GM12878 (cell line): ENCODE results near the gene DGAT2. TPM values are rescaled to one million over a fixed set of nuclear protein-coding genes. Genes with fewer than 3 reads are reported as not detected.

Experiments used
- ATAC-seq: fragments of 200-7000 bp; cut with Tn5 transposase; 3 replicates; pipeline ENCODE4 v1.9.1; 2020; ENCODE audit warnings: mild to moderate bottlenecking, moderate library complexity
- BruUV-seq: library from RNA; stranded (reverse); fragments of 400-500 nt; replicated peaks from 2 replicates; lab custom pipeline; 2021; lab: Mats Ljungman, UMichigan
- CTCF ChIA-PET: fragments of 300-600 bp; sonication (Branson Sonifier 250); formaldehyde crosslinking; extraction: SDS; loops from one replicate; lab custom pipeline; 2021; ENCODE audit warnings: inconsistent platforms; lab: Yijun Ruan, JAX
- POLR2A ChIA-PET: fragments of 350-600 bp; formaldehyde crosslinking; extraction: SDS; loops from one replicate; lab custom pipeline; 2021; ENCODE audit warnings: inconsistent platforms; lab: Charles Lee
- RAD21 ChIA-PET: fragments of 300-600 bp; sonication (Branson Sonifier 250); formaldehyde crosslinking; loops from one replicate; lab custom pipeline; 2023; ENCODE audit warnings: antibody characterized with exemption; ENCODE audit not compliant: unreplicated experiment; lab: Charles Lee
- SMC1A ChIA-PET: fragments of 300-600 bp; sonication (Branson Sonifier 250); formaldehyde crosslinking; loops from one replicate; lab custom pipeline; 2023; ENCODE audit not compliant: unreplicated experiment, uncharacterized antibody; lab: Charles Lee
- DNase-seq: peaks from one replicate; pipeline ENCODE4 v3.0.0-alpha.2; 2011; ENCODE audit warnings: low read depth, low spot score
- FAIRE-seq: peaks from 3 replicates; lab custom pipeline; 2011; peaks lifted over from hg19 to GRCh38; lab: Jason Lieb, UNC
- H2AFZ ChIP-seq: 2 replicates; pipeline ENCODE4 v1.6.0; 2011; ENCODE audit warnings: low read depth, low read length, control low read depth; ENCODE audit not compliant: control insufficient read depth
- H3K27ac ChIP-seq: 2 replicates; pipeline ENCODE4 v1.5.1; 2011; ENCODE audit warnings: control low read depth; ENCODE audit not compliant: control insufficient read depth, insufficient read depth
- H3K27me3 ChIP-seq, 2 experiments: replicated peaks in 1 of 2; 2 replicates each; pipeline versions ENCODE4 v1.6.0 to v1.6.1; 2011; ENCODE audit warnings: low read length in 1 of 2; ENCODE audit not compliant: control insufficient read depth in 2 of 2, insufficient read depth in 2 of 2
- H3K36me3 ChIP-seq, 2 experiments: 2 replicates each; pipeline ENCODE4 v1.5.1; 2011; ENCODE audit warnings: low read length in 1 of 2; ENCODE audit not compliant: control insufficient read depth in 2 of 2, insufficient read depth in 2 of 2
- H3K4me1 ChIP-seq: 2 replicates; pipeline ENCODE4 v1.6.1; 2011; ENCODE audit warnings: mild to moderate bottlenecking, low read length, moderate library complexity, mixed read lengths; ENCODE audit not compliant: control insufficient read depth, insufficient read depth
- H3K4me2 ChIP-seq: 2 replicates; pipeline ENCODE4 v1.6.0; 2011; ENCODE audit warnings: control low read depth; ENCODE audit not compliant: control insufficient read depth, insufficient read depth
- H3K4me3 ChIP-seq: fragments of 200-600 bp; sonication (generic); 2 replicates; pipeline ENCODE4 v1.5.1; 2016
- H3K79me2 ChIP-seq: 2 replicates; pipeline ENCODE4 v1.6.0; 2011; ENCODE audit warnings: low read length; ENCODE audit not compliant: control insufficient read depth, insufficient read depth
- H3K9ac ChIP-seq: 2 replicates; pipeline ENCODE4 v1.8.0; 2011; ENCODE audit warnings: low read length, control low read depth, mixed read lengths; ENCODE audit not compliant: control insufficient read depth, insufficient read depth
- H3K9me3 ChIP-seq: replicated peaks from 3 replicates; pipeline ENCODE4 v1.5.1; 2011; ENCODE audit warnings: mild to moderate bottlenecking, low read length; ENCODE audit not compliant: control insufficient read depth, insufficient read depth
- H4K20me1 ChIP-seq: 2 replicates; pipeline ENCODE4 v1.6.0; 2011; ENCODE audit not compliant: control insufficient read depth, insufficient read depth
- HDAC2 ChIP-seq: fragments of 200-600 bp; sonication (generic); IDR thresholded peaks from 2 replicates; pipeline ENCODE4 v1.6.1; 2017
- NR2F1 ChIP-seq: fragments of 450-650 bp; conservative IDR thresholded peaks from 2 replicates; pipeline ENCODE4 v1.6.1; 2017; ENCODE audit warnings: mild to moderate bottlenecking
- SMARCA5 ChIP-seq: fragments of 450-650 bp; IDR thresholded peaks from 2 replicates; pipeline ENCODE4 v1.6.1; 2017; ENCODE audit warnings: mild to moderate bottlenecking
- USF1 ChIP-seq: IDR thresholded peaks from 2 replicates; pipeline ENCODE4 v1.6.1; 2011; ENCODE audit warnings: borderline replicate concordance, low read depth, mild to moderate bottlenecking, moderate library complexity, mixed read lengths, low read length; ENCODE audit not compliant: insufficient read depth; ENCODE audit errors: extremely low read length
- ZNF217 ChIP-seq: fragments of 450-650 bp; IDR thresholded peaks from 2 replicates; pipeline ENCODE4 v1.6.1; 2017; ENCODE audit warnings: antibody characterized with exemption, mild to moderate bottlenecking
- WGBS: methylation state at CpG from one replicate; pipeline ENCODE4 v1.1.6; 2016; ENCODE audit warnings: low lambda C conversion rate; ENCODE audit not compliant: insufficient replicate concordance, insufficient coverage; ENCODE audit errors: missing lambda C conversion rate; 5-methylcytosine and 5-hydroxymethylcytosine counted together
- in situ Hi-C: fragments of 300-500 bp; cut with MboI; formaldehyde crosslinking; loops from 9 replicates; pipeline ENCODE4 v1.14.3; 2018; ENCODE audit warnings: mixed read lengths
- intact Hi-C: fragments of 100-400 bp; cut with micrococcal nuclease; formaldehyde crosslinking; loops from one replicate; pipeline ENCODE4 v1.14.2; 2022; ENCODE audit not compliant: unreplicated experiment
- polyA plus RNA-seq, 11 experiments: library from polyadenylated mRNA; depleted of rRNA in 4 of 11; unstranded in 6 of 11; stranded (reverse) in 5 of 11; fragments of >200 nt; fragmentation: Nextera tagmentation in 4 of 11; fragmentation: Illumina TruSeq in 1 of 11; extraction: Ambion mirVana in 4 of 11; extraction: Trizol in 1 of 11; gene quantifications; 1 replicate in 1 of 11; 2 replicates in 10 of 11; pipeline versions ENCODE4 v1.2.1 to v1.2.3, GENCODE V29; 2011 to 2016; ENCODE audit warnings: inconsistent platforms in 2 of 11, missing spikeins in 2 of 11, low read depth in 1 of 11
- total RNA-seq, 4 experiments: library from RNA; depleted of rRNA in 3 of 4; stranded (reverse); fragments of >200 nt in 3 of 4; fragmentation: Illumina TruSeq in 1 of 4; extraction: Trizol in 1 of 4; gene quantifications; 2 replicates each; pipeline versions ENCODE4 v1.2.1 to v1.2.3, GENCODE V29; 2013 to 2021
- TF ChIP-seq, protein P1 (sequence below): fragments of 450-650 bp; IDR thresholded peaks from 2 replicates; pipeline ENCODE4 v1.6.1; 2017; ENCODE audit warnings: mild to moderate bottlenecking, moderate library complexity

The DGAT2 gene
- total and polyA plus RNA-seq, 10 of the 15 experiments (the other 5 are each of a cell fraction or from before 2014, with no cell fraction given), result 5.1 to 25.9 (median 17.6) TPM

DNA sequence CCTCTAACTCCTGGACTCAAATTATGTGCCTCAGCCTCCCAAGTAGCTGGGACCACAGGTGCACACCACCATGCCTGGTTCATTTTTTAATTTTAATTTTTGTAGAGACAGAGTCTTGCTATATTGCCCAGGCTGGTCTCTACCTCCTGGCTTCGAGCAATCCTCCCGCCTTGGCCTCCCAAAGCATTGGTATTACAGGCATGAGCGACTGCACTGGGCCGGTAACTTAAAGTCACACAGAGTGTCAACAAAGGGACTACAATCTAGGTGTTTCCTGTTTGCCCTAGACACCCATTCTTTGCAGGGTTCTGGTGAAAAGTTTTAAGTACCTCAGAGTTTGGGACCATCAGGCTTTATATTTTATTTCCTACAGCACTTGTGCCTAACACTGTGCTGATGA is 54.8 kb downstream of the DGAT2 start:
- ChIA-PET SMC1A (interaction anchor here (0.7 to 7.8 kb wide), 9 partner anchors 9 to 51 kb away, joined by 3 to 100 read pairs (median 9); partner anchors contain the start of gene UVRAG), CTCF (interaction anchor here (0.6 to 13.0 kb wide), 9 partner anchors 11 to 330 kb away, joined by 3 to 131 read pairs (median 4); no protein-coding TSS in a partner anchor), POLR2A (interaction anchor here (1.5 to 8.2 kb wide), 3 partner anchors 11 to 50 kb away, joined by 4 to 173 read pairs (median 8); partner anchors contain the start of gene UVRAG), RAD21 (interaction anchor here (1.1 to 7.6 kb wide), 6 partner anchors 9 to 50 kb away, joined by 3 to 111 read pairs (median 6); partner anchors contain the start of gene UVRAG)
- Histone ChIP-seq H3K79me2 (peaks cover 93% of the 10 kb centered on the region), H3K27ac (peak overlapping the region; percentile 82), H4K20me1 (no peaks in the 10 kb centered on the region), H3K4me1 (peaks cover 58% of the 10 kb centered on the region), H3K9me3 (peaks cover 7% of the 10 kb centered on the region; the same call in 2 of the 3 replicates), H3K27me3 (no peaks in the 10 kb centered on the region), H3K4me2 (peak overlapping the region; percentile 81), H3K4me3 (peak overlapping the region; percentile 51), H3K9ac (peak overlapping the region; percentile 49), H3K36me3 (peaks cover 0 to 21% of the 10 kb centered on the region in 2 experiments; a peak in 3 of 4 replicates), H2AFZ (no peak overlapping the region)
- intact Hi-C loops, result no loop called here
- BruUV-seq, result no TSS peak
- DNase-seq, result no peak
- ATAC-seq, result peak; percentile 64
- 37% methylated on average over 4 of the region's 4 CpGs for WGBS
- in situ Hi-C loops, result no loop called here
- no peak for FAIRE-seq
- TF ChIP-seq USF1 (no peak), HDAC2 (0 out of 2 replicates have a peak, but pooled peaks have one; percentile 19), ZNF217 (0 out of 2 replicates have a peak, but pooled peaks have one; percentile 34), NR2F1 (no peak), SMARCA5 (0 out of 2 replicates have a peak, but pooled peaks have one; percentile 65)
- TF ChIP-seq, protein P1, sequence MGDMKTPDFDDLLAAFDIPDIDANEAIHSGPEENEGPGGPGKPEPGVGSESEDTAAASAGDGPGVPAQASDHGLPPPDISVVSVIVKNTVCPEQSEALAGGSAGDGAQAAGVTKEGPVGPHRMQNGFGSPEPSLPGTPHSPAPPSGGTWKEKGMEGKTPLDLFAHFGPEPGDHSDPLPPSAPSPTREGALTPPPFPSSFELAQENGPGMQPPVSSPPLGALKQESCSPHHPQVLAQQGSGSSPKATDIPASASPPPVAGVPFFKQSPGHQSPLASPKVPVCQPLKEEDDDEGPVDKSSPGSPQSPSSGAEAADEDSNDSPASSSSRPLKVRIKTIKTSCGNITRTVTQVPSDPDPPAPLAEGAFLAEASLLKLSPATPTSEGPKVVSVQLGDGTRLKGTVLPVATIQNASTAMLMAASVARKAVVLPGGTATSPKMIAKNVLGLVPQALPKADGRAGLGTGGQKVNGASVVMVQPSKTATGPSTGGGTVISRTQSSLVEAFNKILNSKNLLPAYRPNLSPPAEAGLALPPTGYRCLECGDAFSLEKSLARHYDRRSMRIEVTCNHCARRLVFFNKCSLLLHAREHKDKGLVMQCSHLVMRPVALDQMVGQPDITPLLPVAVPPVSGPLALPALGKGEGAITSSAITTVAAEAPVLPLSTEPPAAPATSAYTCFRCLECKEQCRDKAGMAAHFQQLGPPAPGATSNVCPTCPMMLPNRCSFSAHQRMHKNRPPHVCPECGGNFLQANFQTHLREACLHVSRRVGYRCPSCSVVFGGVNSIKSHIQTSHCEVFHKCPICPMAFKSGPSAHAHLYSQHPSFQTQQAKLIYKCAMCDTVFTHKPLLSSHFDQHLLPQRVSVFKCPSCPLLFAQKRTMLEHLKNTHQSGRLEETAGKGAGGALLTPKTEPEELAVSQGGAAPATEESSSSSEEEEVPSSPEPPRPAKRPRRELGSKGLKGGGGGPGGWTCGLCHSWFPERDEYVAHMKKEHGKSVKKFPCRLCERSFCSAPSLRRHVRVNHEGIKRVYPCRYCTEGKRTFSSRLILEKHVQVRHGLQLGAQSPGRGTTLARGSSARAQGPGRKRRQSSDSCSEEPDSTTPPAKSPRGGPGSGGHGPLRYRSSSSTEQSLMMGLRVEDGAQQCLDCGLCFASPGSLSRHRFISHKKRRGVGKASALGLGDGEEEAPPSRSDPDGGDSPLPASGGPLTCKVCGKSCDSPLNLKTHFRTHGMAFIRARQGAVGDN, result peak; percentile 44; the same call in 1 of the 2 replicates
